ENCODE measurements around the gene MVB12B.
"Not testable (repeated sequence)": the region's sequence is repeated elsewhere in the genome, so short reads cannot be mapped to it uniquely, and the experiment has no call there.

MVB12B gene

DNA sequence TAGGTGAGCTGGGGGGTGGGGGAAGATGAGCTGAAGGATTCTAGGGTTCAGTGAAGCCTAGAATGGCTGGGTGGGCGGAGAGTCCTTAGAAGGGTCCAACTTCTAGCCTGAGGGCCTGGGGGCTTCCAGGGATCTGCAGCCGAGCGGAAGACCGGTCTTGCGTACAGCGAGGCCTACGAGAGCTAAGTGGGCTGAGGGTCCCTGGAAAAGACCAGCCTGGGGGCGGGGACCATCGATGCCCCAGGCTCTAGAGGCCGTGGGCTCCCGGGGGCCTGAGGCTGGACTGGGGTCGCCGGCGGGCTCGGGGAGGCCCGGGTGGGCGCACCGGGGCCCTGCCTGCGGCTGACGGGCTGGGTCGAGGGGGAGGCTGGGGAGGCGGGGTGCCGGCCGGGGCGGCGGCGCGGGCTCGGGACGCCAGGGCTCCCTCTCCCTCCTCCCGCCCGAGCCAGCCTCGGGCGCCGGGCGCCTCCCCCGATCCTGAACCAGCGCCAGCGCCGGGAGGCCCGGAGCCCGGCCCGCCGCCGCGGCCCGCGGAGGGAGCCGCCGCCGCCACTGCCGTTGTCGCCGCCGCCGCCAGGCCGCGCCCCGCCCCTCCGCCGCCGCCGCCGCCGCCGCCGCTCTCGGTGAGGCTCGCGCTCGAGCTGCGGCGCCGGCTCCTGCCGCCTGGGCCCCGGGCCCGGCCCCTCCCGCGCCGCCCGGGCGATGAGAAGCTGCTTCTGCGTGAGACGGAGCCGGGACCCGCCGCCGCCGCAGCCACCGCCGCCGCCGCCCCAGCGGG, at the start of gene MVB12B:
Gene MVB12B, plus strand, starts transcription at position 602 of the 778 bp plus-strand sequence. Its CDS starts 101 bp downstream, at position 703.
- no peak for DNase-seq

DNA sequence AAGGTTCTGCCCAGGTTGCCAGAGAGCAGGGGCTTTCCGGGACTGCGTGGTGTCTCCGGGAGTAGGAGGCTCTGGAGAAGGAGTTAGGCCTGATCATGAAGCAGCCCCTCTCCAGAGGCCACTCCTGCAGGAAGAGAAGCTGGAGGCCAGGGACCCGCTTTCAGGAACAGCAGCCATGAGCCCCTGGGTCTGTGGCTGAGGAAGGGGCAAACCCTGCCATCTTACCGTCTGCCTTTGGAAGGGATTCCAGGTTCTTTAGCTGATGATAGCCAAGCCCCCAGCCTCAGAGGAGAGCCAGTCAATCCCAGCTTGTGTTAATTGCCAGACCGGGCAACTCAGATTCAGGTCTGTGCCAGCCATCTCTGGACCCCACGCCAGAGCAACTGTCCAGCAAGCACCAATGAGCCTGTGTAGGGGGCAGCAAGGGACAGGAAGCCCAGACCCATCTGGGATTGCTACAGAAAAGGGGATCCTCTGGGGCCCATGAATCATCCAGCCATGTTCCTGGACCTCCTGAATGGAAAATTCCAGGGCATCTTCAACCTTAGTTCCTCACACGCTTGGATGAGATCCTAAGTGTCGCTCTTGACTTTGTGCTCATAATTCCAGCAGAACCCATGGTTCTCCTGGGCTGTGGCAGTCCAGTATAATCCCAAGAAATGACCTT, 42.7 kb upstream of the MVB12B start:
- no peak for DNase-seq

DNA sequence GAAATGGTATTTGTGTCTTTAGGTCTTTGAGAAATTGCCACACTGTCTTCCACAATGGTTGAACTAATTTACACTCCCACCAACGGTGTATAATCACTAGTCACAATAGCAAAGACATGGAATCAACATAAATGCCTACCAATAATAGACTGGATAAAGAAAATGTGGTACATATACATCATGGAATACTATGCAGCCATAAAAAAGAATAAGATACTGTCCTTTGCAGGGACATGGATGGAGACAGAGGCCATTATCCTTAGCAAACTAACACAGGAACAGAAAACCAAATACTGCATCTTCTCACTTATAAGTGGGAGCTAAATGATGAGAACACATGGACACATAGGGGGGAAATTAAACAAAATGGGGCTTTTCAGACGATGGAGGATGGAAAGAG, 41.0 kb upstream of the MVB12B start:
- DNase-seq, result not testable (repeated sequence)

DNA sequence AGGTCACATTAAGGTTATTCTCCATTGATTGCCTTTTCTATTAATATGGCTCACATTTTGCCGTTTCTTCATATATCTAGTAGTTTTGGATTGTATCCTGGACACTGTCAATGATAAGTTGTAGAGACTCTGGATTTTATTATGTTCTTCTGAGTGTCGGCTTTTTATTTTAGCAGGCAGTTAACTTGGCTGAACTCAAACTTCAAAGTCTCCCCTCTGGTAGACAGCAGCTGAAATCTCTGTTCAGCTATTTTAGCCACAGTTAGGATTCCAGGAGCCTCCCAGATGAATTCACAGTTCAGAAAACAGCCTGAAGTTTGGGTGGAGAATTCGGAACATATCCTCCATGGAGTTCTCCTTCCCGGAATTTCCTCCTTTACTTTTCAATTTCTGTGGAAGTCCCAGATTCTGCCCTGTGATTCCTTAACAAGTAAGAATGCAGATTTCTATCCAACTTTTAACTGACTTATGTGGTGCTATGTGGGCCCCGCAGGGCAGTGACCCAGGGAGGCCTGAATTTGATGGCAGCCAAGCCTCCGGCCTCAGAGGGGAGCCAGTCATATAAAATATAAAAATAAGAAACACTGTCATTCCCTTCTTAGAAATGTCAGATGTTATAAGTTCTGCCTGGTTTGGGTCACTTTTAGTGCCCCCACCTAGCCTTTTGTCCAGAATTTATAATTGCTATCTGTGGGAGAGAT, 39.3 kb upstream of the MVB12B start:
- DNase-seq, result no peak

GRCh38 chr9:126290871-126291270, 35.8 kb upstream of the MVB12B start:
- no peak for DNase-seq

DNA sequence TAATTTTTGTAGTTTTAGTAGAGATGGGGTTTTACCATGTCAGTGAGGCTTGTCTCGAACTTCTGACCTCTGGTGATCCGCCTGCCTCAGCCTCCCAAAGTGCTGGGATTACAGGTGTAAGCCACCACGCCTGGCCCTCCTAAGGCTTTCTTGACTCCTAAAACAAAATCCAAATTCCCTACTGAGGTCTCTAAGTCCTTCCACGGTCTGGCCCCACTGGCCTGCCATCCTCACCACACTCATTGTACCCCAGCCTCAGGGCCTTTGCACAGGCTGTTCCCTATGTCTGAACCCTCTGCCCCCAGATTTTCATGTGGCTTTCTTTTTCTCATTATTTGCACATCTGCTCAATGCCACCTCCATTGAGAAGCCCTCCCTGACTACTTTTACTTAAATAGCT, 34.7 kb upstream of the MVB12B start:
- no peak for DNase-seq

DNA sequence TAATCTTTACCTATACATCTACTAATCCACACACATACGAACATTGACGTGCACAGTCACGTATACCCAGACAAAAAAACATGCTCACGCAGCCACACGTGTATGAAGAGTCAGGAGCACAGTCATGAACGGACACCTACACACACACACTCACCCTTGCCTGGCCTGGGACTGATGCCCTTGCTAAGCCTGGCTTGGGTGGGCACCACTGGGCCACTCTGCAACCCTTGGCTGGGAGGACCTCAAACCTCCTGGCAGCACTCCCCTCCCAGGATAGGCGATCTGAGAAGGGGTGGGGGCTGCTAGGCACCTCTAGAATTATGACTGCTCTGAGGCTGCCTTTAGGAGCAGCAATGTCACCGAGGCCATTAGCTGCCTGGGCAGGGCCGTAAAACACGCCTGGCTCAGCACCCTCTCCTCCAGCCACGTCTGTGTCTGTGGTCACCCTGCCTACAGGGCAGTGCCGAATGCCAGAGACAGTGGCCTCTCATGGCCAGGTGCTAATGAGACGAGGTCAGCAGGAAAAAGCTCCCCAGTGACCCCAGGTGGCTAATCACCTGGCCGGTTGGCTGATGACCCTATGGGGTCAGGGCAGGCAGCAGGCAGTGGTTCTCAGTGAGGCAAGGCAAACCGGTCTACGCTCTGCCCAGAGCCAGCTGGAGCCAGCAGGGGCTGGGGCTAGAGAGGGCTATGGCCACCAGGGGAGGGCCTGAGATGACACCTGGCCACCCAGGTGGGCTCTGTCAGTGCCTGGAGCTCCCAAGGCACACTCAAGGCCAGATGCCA, 33.7 kb upstream of the MVB12B start:
- no peak for DNase-seq

DNA sequence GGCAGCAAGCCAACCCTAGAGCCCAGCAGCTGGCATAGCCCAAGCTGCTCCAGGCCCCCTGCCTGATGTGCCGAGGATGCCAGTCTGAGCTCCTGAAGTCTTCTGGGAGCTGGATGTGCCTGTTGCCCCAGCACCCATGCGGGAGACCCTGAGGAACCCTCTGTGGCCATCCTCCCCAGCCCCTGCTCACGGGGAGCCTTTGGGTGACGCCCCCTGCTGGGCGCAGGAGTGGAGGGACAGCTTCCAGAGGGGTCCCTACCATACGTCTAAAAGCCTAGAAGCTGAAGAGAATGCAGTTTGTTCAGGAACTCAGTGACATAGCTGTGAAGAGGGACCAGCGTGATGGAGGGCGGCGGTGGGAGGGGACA, 33.1 kb upstream of the MVB12B start:
- no peak for DNase-seq

GRCh38 chr9:126294331-126295081, 32.1 kb upstream of the MVB12B start:
- no peak for DNase-seq

DNA sequence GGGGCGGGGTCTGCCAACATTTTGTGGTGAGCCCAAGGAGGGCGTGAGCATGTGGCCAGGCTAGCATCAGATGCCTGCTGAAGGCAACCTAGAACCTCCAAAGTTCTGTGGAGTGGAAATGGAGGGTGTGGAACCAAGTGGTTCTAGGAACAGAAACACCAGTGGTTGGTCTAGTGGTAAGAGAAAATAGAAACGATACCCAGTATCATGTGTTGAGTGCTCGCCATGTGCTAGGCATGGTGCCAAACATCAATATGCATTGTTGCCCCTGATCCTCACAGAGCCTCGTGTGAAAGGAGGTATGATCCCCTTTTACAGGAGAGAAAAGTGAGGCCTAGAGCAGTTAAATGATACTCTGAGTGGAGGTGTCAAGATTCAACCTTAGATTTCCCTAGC, 31.5 kb upstream of the MVB12B start:
- no peak for DNase-seq

- no peak for DNase-seq
These were observed 31.1 kb upstream of the MVB12B start for GRCh38 chr9:126295516-126295915.

DNA sequence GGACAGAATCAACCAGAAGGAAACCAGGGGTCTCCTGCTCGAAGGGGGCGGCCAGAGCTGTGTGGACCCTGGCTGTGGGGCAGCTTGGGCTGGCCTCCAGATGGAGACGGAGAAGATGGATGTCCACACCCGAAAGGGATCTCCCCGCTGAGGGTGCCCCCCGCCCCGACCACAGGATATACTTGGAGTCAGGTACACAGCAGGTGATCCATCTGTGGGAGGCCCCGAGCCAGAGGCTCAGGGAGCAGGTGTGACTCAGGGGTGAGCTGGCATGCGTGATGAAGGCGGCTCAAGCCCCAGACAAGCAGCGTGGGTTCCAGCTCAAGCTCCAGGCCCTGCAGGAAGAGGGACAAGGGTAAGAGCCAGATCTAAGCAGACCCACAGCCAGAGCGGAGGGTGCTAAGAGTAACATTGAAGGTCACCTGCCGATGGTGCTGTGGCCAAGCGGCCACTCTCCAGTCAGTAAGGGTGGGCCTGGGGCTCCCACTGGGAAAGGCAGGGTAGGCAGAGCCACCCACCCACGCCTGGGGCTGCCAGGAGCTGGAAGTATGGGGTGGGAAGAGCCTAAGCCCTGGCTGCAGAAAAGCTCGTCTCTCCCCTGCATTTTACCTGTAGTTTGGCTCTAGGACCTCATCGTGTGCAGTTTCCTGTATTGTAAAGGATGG, 30.6 kb upstream of the MVB12B start:
- DNase-seq, result no peak

DNA sequence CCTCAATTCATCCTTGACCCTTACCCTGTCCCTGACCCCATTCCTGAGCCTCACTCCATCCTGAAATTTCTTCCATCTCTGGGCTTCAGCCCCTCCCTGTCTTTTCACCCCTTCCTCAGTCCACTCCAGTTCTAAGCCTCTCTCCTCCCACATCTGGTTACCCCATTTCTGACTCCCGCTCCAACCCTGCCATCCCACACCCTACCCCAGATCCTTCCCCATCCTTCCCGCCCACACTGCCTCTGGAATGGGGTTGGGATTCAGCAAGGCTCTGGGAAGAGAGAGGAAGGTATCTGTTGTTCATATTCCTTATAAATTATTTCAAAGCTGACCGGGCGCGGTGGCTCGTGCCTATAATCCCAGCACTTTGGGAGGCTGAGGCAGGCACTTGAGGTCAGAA, 29.9 kb upstream of the MVB12B start:
- no peak for DNase-seq

DNA sequence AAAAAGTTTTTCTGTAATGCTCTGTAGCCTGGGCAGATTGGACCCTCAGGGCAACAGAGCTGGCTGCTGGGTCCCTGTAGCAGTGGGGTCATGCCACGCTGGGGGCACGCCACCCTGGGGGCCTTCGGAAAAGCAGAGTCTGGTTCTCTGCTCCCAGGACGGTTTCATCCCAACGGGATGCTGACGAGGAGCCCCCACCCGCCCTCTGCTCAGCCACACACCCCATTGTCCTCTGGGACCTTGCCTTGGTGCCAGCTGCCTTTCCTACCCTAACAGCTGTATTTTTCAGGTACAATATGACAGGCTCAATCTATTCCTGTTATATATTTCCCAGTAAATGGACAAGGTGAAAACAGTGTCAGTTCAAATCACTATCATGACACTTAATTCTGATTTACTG, 29.0 kb upstream of the MVB12B start:
- no peak for DNase-seq

GRCh38 chr9:126298063-126298801, 28.4 kb upstream of the MVB12B start:
- DNase-seq, result no peak

- peak; percentile 31 for DNase-seq
These were observed 26.8 kb upstream of the MVB12B start for GRCh38 chr9:126299706-126300276.

GRCh38 chr9:126301196-126301595, 25.4 kb upstream of the MVB12B start:
- DNase-seq, result no peak

DNA sequence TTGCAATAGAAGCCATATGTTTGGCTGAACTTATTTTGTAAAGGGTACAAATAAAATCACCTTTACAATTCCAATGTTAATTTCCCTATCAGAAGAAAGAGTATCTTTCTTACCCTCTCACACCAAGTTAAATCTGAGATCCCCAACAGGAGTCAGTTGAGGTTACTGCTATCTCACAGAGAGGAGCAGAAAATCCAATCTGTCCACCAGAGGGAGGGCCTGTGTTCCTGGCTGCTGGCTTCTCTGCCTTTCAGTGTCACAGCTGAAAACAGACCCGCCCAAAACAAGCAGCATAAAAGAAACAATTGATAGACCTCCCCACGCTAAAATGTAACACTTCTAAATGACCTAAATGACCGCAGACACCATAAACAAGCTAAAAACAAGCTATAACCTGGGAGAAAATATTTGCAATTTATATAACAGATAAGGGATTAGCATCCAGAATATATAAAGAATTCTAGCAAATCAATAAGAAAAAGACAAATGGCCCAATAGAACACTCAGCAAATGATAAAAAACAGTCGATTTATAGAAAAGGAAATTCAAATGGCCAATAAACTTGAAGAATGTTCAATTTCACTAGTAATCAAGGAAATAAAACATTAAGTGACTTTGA, 24.5 kb upstream of the MVB12B start:
- peak; percentile 50 for DNase-seq

DNA sequence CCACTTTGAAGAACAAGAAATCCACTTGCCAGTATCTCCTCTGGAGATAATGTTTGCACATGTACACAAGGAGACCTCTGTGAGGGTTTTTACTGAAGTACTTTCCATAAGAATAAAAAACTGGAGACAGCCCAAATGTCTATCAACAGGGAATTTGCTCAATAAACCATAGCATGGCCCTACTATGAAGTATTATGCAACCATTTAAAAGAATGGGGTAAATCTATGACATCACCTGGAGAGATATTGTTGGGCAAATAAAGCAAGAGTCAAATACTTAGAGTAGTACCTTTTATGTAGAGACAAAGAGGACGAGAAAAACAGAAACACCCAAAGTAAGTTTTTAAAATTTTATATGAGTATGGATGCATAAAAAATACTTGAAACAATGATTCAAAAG, 23.9 kb upstream of the MVB12B start:
- no peak for DNase-seq

DNA sequence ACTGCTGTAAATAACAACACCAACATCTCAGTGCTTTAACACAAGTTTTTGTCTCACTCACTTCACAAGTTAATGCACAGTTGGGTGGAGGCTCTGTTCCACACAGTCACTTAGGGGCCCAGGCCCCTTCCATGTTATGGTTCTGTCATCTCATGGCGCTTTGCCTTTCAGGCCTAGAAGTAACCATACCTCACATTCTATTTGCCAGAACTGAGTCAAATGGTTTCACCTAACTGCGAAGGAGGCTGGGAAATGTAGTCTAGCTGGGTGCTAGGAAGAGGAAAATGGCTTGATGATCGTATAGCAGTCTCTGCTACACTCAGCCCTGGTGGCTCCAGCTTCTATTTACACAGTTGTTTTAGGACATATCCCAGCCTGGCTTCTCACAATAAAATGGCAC, 23.1 kb upstream of the MVB12B start:
- no peak for DNase-seq
